ENCODE data around the gene PUM1.
A peak's percentile ranks its signal among the peaks of the same experiment; 100 is the strongest.

Gene PUM1

GRCh38 chr1:30927448-30927847, 138.1 kb downstream of the PUM1 start:
- DNase-seq (ENCODE audit: low read depth): no peak

DNA sequence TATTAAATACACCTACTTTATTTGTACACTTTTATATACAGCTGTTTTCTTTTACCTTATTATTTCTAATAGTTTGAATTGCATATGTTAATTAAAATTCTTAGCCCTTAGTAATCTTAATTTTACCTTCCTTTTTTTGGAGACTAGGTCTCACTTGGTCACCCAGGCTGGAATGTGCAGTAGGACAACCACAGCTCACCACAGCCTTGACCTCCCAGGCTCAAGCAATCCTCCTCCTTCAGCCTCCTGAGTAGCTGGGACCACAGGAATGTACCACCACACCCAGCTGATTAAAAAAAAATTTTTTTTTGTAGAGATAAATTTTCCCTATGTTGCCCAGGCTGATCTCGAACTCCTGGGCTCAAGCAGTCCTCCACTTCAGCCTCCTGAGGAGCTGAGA, 141.9 kb downstream of the PUM1 start:
- DNase-seq (ENCODE audit: low read depth): no peak

DNA sequence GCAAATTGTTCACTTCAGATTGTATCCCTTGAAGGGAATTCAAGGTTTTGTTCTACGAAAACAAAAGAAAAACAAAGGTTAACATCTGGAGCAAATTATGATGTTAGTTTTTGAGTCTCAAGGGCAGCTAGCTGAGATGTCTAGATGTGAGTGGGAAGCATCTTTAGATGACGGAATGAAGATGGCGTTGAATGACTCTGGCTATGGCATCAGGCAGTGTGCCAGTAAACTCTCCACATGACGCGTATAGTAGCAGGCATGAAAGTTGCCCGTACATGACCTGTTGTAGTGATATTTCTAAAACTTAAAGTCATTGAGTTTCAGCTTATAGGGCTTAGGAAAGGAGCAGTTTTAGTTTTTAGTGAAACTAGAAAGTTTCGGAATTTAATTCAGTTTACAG, 144.7 kb downstream of the PUM1 start:
- peak; percentile 51 for DNase-seq (ENCODE audit: low read depth)

DNA sequence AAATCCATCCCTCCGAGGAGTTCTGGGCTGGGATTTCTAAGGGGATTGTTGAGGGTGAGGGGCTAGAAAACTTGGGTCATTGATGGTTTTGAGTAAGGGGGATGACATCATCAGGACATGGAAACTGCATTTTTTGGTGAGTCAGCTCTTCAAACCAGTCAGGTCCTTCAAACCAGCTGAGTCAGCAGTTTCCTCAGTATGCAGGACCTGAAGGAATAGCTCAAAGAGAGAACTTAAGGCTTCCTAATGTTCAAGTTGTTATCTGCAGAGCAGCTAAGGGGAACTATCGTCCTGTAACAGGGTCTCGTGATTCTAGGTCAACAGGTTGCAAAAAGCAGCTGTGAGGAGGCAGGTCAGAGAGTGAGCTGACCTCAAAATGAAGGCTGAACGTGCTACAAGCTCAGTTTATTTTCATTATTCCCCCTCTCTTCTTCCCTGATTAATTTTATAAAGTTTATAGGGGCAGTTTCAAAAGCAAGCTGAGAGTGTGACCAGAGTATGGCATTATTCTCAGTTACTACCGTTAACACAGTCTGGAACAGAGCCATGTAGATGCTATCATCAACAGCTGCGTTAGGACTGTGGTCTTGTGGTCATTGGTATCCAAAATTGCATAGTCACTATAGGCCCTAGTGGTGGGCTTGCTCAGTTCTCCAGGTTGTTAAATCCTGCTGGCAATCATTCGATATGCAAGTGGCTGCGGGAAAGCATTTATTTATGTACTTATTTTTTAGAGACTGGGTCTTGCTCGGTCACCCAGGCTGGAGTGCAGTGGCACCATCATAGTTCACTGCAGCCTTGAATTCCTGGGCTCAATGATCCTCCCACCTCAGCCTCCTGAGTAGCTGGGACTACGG, 146.3 kb downstream of the PUM1 start:
- peak; percentile 45 for DNase-seq (ENCODE audit: low read depth)

- DNase-seq (ENCODE audit: low read depth): no peak
Observed at GRCh38 chr1:30916296-30916695, 149.2 kb downstream of the PUM1 start.

DNA sequence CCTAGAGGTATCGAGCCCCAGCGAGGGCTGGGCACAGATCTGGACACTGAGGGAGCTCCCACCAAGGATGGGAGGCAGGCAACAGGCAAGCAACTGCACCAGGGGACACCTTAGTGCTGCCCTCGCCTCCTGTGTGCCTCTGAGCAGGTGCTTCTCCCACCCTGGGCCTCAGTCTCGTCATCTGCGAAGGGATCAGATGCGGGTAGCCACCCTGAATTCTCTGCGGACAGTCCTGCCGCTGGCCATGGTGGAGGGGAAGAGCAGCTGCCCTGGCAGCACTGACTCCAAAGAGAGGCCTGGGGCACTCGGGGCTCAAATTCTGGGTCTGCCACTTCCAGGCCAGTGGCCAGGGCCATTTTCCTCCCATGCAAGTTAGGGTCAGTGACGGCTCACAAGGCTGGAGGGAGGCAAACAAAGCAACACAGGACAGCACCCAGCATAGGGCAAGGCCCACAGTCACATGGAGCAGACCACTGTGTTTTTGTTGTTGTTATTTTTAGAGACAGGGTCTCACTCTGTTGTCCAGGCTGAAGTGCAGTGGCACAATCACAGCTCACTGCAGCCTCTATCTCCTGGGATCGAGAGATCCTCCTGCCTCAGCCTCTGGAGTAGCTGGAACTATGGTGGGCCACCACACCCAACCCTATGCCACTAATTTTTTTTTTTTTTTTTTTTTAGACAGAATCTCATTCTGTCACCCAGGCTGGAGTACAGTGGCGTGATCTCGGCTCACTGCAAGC, 149.9 kb downstream of the PUM1 start:
- no peak for DNase-seq (ENCODE audit: low read depth)

DNA sequence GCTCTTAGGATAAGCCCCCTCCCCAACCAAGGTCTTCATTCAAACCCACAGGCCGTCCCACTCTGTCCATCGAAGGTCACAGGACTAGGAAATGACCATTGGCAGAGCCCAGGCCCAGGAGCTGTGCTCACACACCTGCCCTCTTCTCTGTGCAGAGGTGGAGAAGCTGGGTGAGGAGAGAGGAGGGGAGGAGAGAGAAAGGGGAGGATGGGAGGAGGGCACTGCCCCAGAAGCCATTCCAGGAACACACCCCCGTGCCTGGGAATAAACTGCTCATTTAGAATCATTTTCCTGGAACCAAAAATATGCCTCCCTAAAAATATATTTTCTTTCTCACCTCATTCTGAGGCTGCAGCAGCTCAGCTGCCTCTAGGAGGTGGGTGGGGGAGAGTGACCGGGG, 150.6 kb downstream of the PUM1 start:
- no peak for DNase-seq (ENCODE audit: low read depth)

GRCh38 chr1:30914587-30914922, 151.0 kb downstream of the PUM1 start:
- no peak for DNase-seq (ENCODE audit: low read depth)

DNA sequence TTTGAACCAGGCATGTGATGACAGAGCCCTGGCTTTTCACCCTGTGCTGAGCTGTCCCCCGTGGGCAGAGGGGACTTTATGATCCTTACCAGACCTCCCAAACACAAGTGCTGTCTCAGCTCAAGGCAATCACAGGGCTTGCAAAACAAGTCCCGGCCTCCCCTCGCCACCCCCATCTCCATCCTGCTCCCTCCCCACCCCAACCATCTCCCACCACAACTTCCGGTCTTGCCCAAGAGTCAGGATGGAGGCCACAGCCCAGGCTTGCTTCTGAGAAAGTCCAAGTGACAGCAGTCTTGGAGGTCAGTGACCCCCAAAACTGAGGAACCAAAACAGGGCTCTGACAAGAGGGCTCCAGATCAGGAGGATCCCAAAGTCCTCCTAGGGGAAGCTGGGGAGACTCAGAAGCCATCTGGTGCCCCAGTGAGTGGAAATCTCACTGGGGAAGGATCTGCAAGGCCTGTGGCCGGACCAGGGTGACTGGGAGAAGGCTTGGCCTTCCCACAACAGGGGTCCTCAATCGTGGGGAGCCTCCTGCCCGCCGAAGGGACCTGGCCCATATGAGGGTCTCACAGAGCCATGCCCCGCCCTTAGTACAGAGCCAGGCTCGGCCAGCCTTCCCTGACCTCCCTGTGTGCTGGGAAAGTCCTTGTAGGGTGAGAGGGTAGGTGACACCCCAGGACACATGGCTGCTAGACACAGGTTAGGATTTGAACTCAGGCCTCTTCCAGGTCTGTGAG, 152.4 kb downstream of the PUM1 start:
- no peak for DNase-seq (ENCODE audit: low read depth)

DNA sequence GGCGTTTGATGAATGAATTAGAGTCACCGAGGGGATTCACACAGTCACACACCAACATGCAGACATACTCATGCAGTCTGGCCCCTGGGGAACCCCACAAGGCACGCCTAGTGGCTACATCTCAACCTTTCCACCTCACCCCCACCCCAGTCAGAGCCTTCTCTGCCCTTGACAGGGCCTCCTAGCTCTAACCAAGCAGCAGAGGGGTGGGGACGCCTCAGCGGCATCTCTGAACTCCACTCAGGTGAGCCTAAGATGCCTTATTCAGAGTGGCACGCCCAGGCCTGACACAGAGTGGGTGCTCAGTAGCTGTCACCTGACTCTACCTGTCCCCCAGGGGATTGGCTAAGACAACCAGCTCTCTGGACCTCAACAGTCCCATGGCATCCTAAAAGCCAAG, 153.3 kb downstream of the PUM1 start:
- no peak for DNase-seq (ENCODE audit: low read depth)

GRCh38 chr1:30911059-30911954, 154.2 kb downstream of the PUM1 start:
- DNase-seq (ENCODE audit: low read depth): peak; percentile 81

DNA sequence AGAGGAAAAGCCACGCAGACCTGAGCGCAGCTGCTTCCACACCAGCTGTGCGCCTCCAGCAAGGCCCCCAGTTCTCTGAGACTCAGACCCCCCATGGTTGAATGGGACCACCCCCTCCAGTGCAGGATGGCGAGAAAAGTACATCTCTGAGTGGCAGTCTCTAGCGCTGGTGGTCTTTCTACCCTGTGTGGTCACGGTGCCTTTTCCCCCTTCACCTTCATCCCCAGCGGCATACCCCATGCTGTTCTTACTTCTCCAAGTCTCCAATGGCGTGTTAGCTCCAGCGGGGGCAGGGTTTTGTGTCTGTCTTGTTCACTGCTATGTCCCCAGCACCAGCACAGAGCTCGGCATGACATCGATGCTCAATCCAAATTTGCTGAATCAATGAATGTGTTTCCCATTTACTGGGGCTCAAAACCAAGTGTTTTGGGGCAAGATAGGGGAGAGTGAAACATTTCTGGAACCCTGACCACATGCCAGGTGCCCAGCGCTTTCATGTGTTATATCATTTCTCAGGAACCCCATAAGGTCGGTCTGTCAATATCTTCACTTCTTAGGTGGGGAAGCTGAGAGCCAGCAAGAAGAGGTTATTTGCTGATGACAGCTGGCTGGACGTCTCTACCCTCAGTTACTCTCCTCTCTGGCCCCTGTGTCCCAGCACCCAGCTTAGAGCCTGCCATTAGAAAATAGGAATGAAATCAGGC, 156.0 kb downstream of the PUM1 start:
- DNase-seq (ENCODE audit: low read depth): no peak

- DNase-seq (ENCODE audit: low read depth): no peak
Observed at GRCh38 chr1:30908696-30909364, 156.7 kb downstream of the PUM1 start, which contains the start of gene SDC3. TSS of gene SDC3 (minus strand) at chr1:30908758. CDS start at chr1:30908586, 172 bp downstream.

DNA sequence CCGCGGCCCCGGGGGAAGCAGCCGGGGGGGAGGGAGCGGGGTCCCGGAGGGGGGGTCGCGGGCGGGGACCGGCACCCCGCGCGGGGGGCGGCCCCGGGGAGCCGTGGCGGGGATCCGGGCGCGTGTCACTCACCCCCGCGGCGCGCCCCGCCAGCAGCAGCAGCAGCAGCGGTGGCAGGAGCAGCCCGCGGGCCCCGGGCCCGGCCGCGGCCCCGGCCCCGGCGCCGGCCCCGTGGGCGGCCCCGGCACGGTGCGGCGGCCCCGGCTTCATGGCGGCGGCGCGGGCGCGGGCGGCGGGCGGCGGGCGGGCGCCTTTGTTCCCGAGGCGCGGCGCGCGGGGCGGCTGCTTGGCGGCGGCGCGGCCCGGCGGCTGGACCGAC, 157.2 kb downstream of the PUM1 start:
- DNase-seq (ENCODE audit: low read depth): no peak

GRCh38 chr1:30907481-30908315, 157.8 kb downstream of the PUM1 start:
- no peak for DNase-seq (ENCODE audit: low read depth)

- no peak for DNase-seq (ENCODE audit: low read depth)
Observed at GRCh38 chr1:30906631-30907441, 158.7 kb downstream of the PUM1 start.

GRCh38 chr1:30905916-30906620, 159.4 kb downstream of the PUM1 start:
- DNase-seq (ENCODE audit: low read depth): no peak

DNA sequence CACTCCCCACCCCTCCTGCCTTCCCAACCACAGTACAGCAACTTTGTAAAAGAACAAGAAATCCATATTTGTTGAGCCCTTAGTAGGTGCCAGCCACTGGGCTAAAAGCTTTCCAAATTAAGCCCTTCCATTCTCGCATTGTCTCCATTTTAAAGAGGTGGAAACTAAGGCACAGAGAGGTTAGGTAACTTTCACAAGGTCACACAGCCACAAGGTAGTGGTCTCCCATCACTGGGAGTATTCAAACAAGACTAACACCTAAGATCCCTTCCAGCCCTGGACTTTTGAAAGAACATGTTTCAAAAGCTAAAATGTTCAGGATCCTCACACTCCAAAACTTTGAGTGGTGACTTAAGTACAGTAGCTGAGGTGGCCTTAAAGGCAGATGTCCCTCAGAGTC, 160.1 kb downstream of the PUM1 start:
- DNase-seq (ENCODE audit: low read depth): no peak

Measured in fibroblast of the conjunctiva (primary cell).